Left ventricle myocardium inferior (tissue), 1 donor: ENCODE data around the gene SCUBE2. TPM values are rescaled to one million over a fixed set of nuclear protein-coding genes. Genes with fewer than 3 reads are reported as not detected.

Experiments
- DNase-seq: peaks from one replicate; pipeline ENCODE4 v3.0.0-alpha.2; 2020
- H3K27ac ChIP-seq: fragments of 200-600 bp; replicated peaks from 2 replicates; pipeline ENCODE4 v1.8.0; 2021
- H3K27me3 ChIP-seq: fragments of 200-600 bp; 2 replicates; pipeline ENCODE4 v1.8.0; 2021; ENCODE audit warnings: low read depth
- H3K36me3 ChIP-seq: fragments of 200-600 bp; 2 replicates; pipeline ENCODE4 v1.8.0; 2021
- H3K4me1 ChIP-seq: fragments of 200-600 bp; 2 replicates; pipeline ENCODE4 v1.8.0; 2021
- H3K4me3 ChIP-seq: fragments of 200-600 bp; 2 replicates; pipeline ENCODE4 v1.8.0; 2021; ENCODE audit warnings: mild to moderate bottlenecking, moderate library complexity
- H3K9me3 ChIP-seq: fragments of 200-600 bp; replicated peaks from 2 replicates; pipeline ENCODE4 v1.8.0; 2021
- CTCF ChIP-seq: fragments of 200-600 bp; IDR thresholded peaks from 2 replicates; pipeline ENCODE4 v1.8.0; 2021; ENCODE audit warnings: antibody characterized with exemption, mild to moderate bottlenecking, borderline replicate concordance
- intact Hi-C: fragments of 100-400 bp; cut with micrococcal nuclease; formaldehyde crosslinking; loops from one replicate; pipeline ENCODE4 v1.11.0; 2022
- total RNA-seq: library from RNA; stranded (reverse); fragmentation: NEBNext Ultra II Directional; extraction: Animal tissue kit (Norgen Biotek cat#: 25700); gene quantifications from one replicate; pipeline ENCODE4 v1.2.1, GENCODE V29; 2021
- donor health status: DM: no; HTN: yes; CAD: no; lungs with severe emphysema.

Gene SCUBE2
- total RNA-seq, 1 donor from 2014 or later, result 1.8 TPM

GRCh38 chr11:9137293-9138132 lies 46.1 kb upstream of the SCUBE2 start:
- Histone ChIP-seq H3K36me3 (peaks cover 67% of the 10 kb centered on the region), H3K4me3 (no peak overlapping the region), H3K27me3 (no peaks in the 10 kb centered on the region), H3K27ac (peak overlapping the region; percentile 31), H3K4me1 (peaks cover 34% of the 10 kb centered on the region), H3K9me3 (no peaks in the 10 kb centered on the region)
- peak; percentile 98 for TF ChIP-seq CTCF
- DNase-seq, result peak; percentile 66
- intact Hi-C loops, result loop anchor here (5.0 kb wide), 1 partner anchor 120 kb away; no protein-coding TSS in a partner anchor

GRCh38 chr11:9136741-9137140 lies 45.3 kb upstream of the SCUBE2 start:
- Histone ChIP-seq H3K4me1 (peaks cover 34% of the 10 kb centered on the region), H3K9me3 (no peaks in the 10 kb centered on the region), H3K27ac (no peak overlapping the region), H3K36me3 (peaks cover 64% of the 10 kb centered on the region), H3K27me3 (no peaks in the 10 kb centered on the region), H3K4me3 (no peak overlapping the region)
- intact Hi-C loops, result loop anchor here (5.0 kb wide), 1 partner anchor 119 kb away; no protein-coding TSS in a partner anchor
- DNase-seq, result no peak
- no peak for TF ChIP-seq CTCF

- Histone ChIP-seq H3K36me3 (peaks cover 41% of the 10 kb centered on the region), H3K27ac (no peak overlapping the region), H3K27me3 (no peaks in the 10 kb centered on the region), H3K9me3 (no peaks in the 10 kb centered on the region), H3K4me3 (no peak overlapping the region), H3K4me1 (peaks cover 16% of the 10 kb centered on the region)
- intact Hi-C loops, result no loop called here
- no peak for TF ChIP-seq CTCF
- DNase-seq, result no peak
Measured at GRCh38 chr11:9133956-9134355, 42.6 kb upstream of the SCUBE2 start.

GRCh38 chr11:9132203-9132878 lies 40.9 kb upstream of the SCUBE2 start:
- Histone ChIP-seq H3K4me1 (no peaks in the 10 kb centered on the region), H3K9me3 (no peaks in the 10 kb centered on the region), H3K36me3 (peaks cover 29% of the 10 kb centered on the region), H3K27me3 (no peaks in the 10 kb centered on the region), H3K4me3 (no peak overlapping the region), H3K27ac (no peak overlapping the region)
- no peak for DNase-seq
- no peak for TF ChIP-seq CTCF
- intact Hi-C loops, result no loop called here

DNA sequence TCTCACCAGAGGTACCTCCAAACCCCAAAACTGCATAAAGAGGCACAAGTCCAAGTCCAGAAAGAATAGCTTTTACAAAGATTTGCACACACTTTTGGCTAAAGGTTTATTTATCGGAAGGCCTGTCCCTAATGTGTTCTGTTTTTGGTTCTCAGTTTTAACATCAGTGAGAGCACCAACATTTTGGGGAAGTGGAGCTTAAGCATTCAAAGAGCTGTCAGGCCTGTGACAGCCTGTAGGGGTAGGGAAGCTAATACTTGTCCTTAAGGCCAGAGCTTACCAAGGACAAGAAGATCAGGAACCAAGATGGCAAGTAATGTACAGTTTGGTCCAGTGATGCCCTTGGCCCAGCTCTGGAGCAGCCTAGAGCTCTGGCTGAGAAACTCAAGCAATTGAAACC lies 38.9 kb upstream of the SCUBE2 start:
- intact Hi-C loops, result no loop called here
- no peak overlapping the region for H3K27ac ChIP-seq
- no peak for TF ChIP-seq CTCF
- no peak for DNase-seq
- H3K36me3 ChIP-seq, result peaks cover 27% of the 10 kb centered on the region
- H3K27me3 ChIP-seq, result no peaks in the 10 kb centered on the region
- no peaks in the 10 kb centered on the region for H3K4me1 ChIP-seq
- H3K4me3 ChIP-seq, result no peak overlapping the region
- no peaks in the 10 kb centered on the region for H3K9me3 ChIP-seq
